ENCODE results near the gene SULT1C2. TPM values are rescaled to one million over a fixed set of nuclear protein-coding genes. Genes with fewer than 3 reads are reported as not detected.

Gene SULT1C2
- total RNA-seq, 1 donor from 2014 or later, result 0.28 TPM

GRCh38 chr2:108243566-108243965, 45.1 kb upstream of the SULT1C2 start:
- Histone ChIP-seq H3K9ac (no peak overlapping the region), H3K9me3 (ENCODE audit: low read depth) (no peaks in the 10 kb centered on the region), H3F3A (ENCODE audit: low read depth) (no peaks in the 10 kb centered on the region), H3K36me3 (no peaks in the 10 kb centered on the region), H4K20me1 (ENCODE audit: low read depth) (no peaks in the 10 kb centered on the region), H3K4me3 (no peak overlapping the region), H3K79me2 (ENCODE audit: low read depth) (no peaks in the 10 kb centered on the region), H3K4me2 (no peak overlapping the region), H2AFZ (replicated peaks) (no peak overlapping the region), H3K27me3 (no peaks in the 10 kb centered on the region), H3K27ac (no peak overlapping the region), H3K4me1 (no peaks in the 10 kb centered on the region)
- Mint-ChIP-seq H3K4me1 (no peaks in the 10 kb centered on the region), H3K36me3 (no peaks in the 10 kb centered on the region), H3K27me3 (ENCODE audit: insufficient read depth, low read depth) (no peaks in the 10 kb centered on the region), H3K9me3 (peaks cover 9% of the 10 kb centered on the region), H3K4me3 (no peak overlapping the region), H3K27ac (no peak overlapping the region)
- TF ChIP-seq CTCF (IDR thresholded peaks at IDR 0.05), result no peak
- DNase-seq (ENCODE audit: low spot score), result no peak

- H3K9me3 Mint-ChIP-seq, result peaks cover 9% of the 10 kb centered on the region
- DNase-seq (ENCODE audit: low spot score), result no peak
- Histone ChIP-seq H3K27ac (no peak overlapping the region), H3K79me2 (ENCODE audit: low read depth) (no peaks in the 10 kb centered on the region), H3K4me3 (no peak overlapping the region), H3F3A (ENCODE audit: low read depth) (no peaks in the 10 kb centered on the region), H4K20me1 (ENCODE audit: low read depth) (no peaks in the 10 kb centered on the region), H3K4me2 (no peak overlapping the region), H3K4me1 (no peaks in the 10 kb centered on the region), H3K9ac (no peak overlapping the region), H3K9me3 (ENCODE audit: low read depth) (no peaks in the 10 kb centered on the region), H3K36me3 (no peaks in the 10 kb centered on the region), H2AFZ (replicated peaks) (no peak overlapping the region), H3K27me3 (no peaks in the 10 kb centered on the region)
- no peaks in the 10 kb centered on the region for H3K4me1 Mint-ChIP-seq
- no peak overlapping the region for H3K27ac Mint-ChIP-seq
- no peak overlapping the region for H3K4me3 Mint-ChIP-seq
- no peaks in the 10 kb centered on the region for H3K36me3 Mint-ChIP-seq
- TF ChIP-seq EZH2phosphoT487 (IDR thresholded peaks at IDR 0.05), result no peak
- TF ChIP-seq CTCF (IDR thresholded peaks at IDR 0.05), result no peak
- TF ChIP-seq EZH2 (IDR thresholded peaks at IDR 0.05), result no peak
- no peaks in the 10 kb centered on the region for H3K27me3 Mint-ChIP-seq (ENCODE audit: insufficient read depth, low read depth)
Measured at GRCh38 chr2:108244667-108245414, 43.9 kb upstream of the SULT1C2 start.

GRCh38 chr2:108253106-108253505, 35.6 kb upstream of the SULT1C2 start:
- no peak overlapping the region for H3K27ac ChIP-seq
- no peaks in the 10 kb centered on the region for H3K36me3 Mint-ChIP-seq
- H3K9me3 Mint-ChIP-seq, result no peaks in the 10 kb centered on the region
- no peak overlapping the region for H3K4me3 Mint-ChIP-seq
- H3F3A ChIP-seq (ENCODE audit: low read depth), result no peaks in the 10 kb centered on the region
- H3K36me3 ChIP-seq, result no peaks in the 10 kb centered on the region
- no peaks in the 10 kb centered on the region for H3K27me3 Mint-ChIP-seq (ENCODE audit: insufficient read depth, low read depth)
- H3K9ac ChIP-seq, result no peak overlapping the region
- peaks cover 9% of the 10 kb centered on the region for H3K4me1 ChIP-seq
- no peaks in the 10 kb centered on the region for H3K79me2 ChIP-seq (ENCODE audit: low read depth)
- no peak overlapping the region for H3K4me2 ChIP-seq
- DNase-seq (ENCODE audit: low spot score), result no peak
- H3K4me1 Mint-ChIP-seq, result no peaks in the 10 kb centered on the region
- H2AFZ ChIP-seq (replicated peaks), result no peak overlapping the region
- no peaks in the 10 kb centered on the region for H3K27me3 ChIP-seq
- H4K20me1 ChIP-seq (ENCODE audit: low read depth), result no peaks in the 10 kb centered on the region
- TF ChIP-seq EZH2 (IDR thresholded peaks at IDR 0.05), result no peak
- no peak for TF ChIP-seq EZH2phosphoT487 (IDR thresholded peaks at IDR 0.05)
- TF ChIP-seq CTCF (IDR thresholded peaks at IDR 0.05), result no peak
- H3K9me3 ChIP-seq (ENCODE audit: low read depth), result no peaks in the 10 kb centered on the region
- H3K4me3 ChIP-seq, result no peak overlapping the region
- H3K27ac Mint-ChIP-seq, result no peak overlapping the region
